CD4-positive, alpha-beta T cell (primary cell): ENCODE measurements around the gene DMAC2. TPM values are rescaled to one million over a fixed set of nuclear protein-coding genes. Genes with fewer than 3 reads are reported as not detected.

Experiments used
- ATAC-seq: fragments of 200-7000 bp; cut with Tn5 transposase; one replicate; pipeline ENCODE4 v1.10.0; 2022; ENCODE audit warnings: mild to moderate bottlenecking; ENCODE audit not compliant: poor library complexity
- CTCF ChIA-PET: fragments of 350-600 bp; sonication (Branson Sonifier 250); formaldehyde crosslinking; loops from one replicate; lab custom pipeline; 2021; ENCODE audit warnings: antibody characterized with exemption, inconsistent platforms; lab: Charles Lee
- POLR2A ChIA-PET: fragments of 350-600 bp; sonication (Branson Sonifier 250); formaldehyde crosslinking; loops from one replicate; lab custom pipeline; 2021; ENCODE audit warnings: antibody characterized with exemption, inconsistent platforms; lab: Charles Lee
- DNase-seq, 14 experiments: peaks; one replicate each; pipeline ENCODE4 v3.0.0-alpha.2; 2013 to 2020; ENCODE audit warnings: mixed read lengths in 2 of 14
- H3K27ac ChIP-seq, 2 donors: one replicate each; pipeline versions ENCODE4 v1.5.1 to v1.7.0; 2013; ENCODE audit warnings: low read length in 2 of 2, low read depth in 1 of 2, mild to moderate bottlenecking in 1 of 2
- H3K27me3 ChIP-seq, 2 experiments: 1 replicate in 1 of 2; 2 replicates in 1 of 2; pipeline versions ENCODE4 v1.6.1 to v1.7.0; 2013; ENCODE audit warnings: low read length in 2 of 2, control low read depth in 1 of 2, mild to moderate bottlenecking in 1 of 2, moderate library complexity in 1 of 2; ENCODE audit not compliant: insufficient read depth in 2 of 2, control insufficient read depth in 1 of 2
- H3K36me3 ChIP-seq: one replicate; pipeline ENCODE4 v1.6.1; 2013; ENCODE audit warnings: low read length, control low read depth; ENCODE audit not compliant: insufficient read depth
- H3K4me1 ChIP-seq: one replicate; pipeline ENCODE4 v1.6.1; 2013; ENCODE audit warnings: low read length, control low read depth; ENCODE audit not compliant: insufficient read depth
- H3K4me3 ChIP-seq: one replicate; pipeline ENCODE4 v1.5.1; 2013; ENCODE audit warnings: mild to moderate bottlenecking, low read length, moderate library complexity
- H3K9me3 ChIP-seq, 2 experiments: 1 replicate in 1 of 2; 2 replicates in 1 of 2; pipeline versions ENCODE4 v1.6.1 to v1.7.0; 2013; ENCODE audit warnings: low read length in 2 of 2, mild to moderate bottlenecking in 2 of 2, control low read depth in 1 of 2, moderate library complexity in 1 of 2; ENCODE audit not compliant: control insufficient read depth in 1 of 2, insufficient read depth in 1 of 2
- H3K27ac Mint-ChIP-seq: one replicate; pipeline ENCODE4 v1.8.0; 2020; ENCODE audit warnings: mixed read lengths
- H3K27me3 Mint-ChIP-seq: one replicate; pipeline ENCODE4 v1.8.0; 2021; ENCODE audit warnings: mixed read lengths
- H3K36me3 Mint-ChIP-seq: one replicate; pipeline ENCODE4 v1.8.0; 2021; ENCODE audit warnings: low read depth, mixed read lengths
- H3K4me1 Mint-ChIP-seq: one replicate; pipeline ENCODE4 v1.8.0; 2021; ENCODE audit warnings: low read depth, mixed read lengths
- H3K4me3 Mint-ChIP-seq: one replicate; pipeline ENCODE4 v1.8.0; 2020; ENCODE audit warnings: mild to moderate bottlenecking, mixed read lengths
- H3K9me3 Mint-ChIP-seq: one replicate; pipeline ENCODE4 v1.8.0; 2020; ENCODE audit warnings: mixed read lengths
- CTCF ChIP-seq: fragments of 200-600 bp; IDR thresholded peaks from one replicate; pipeline ENCODE4 v1.8.0; 2022; ENCODE audit warnings: antibody characterized with exemption, mild to moderate bottlenecking
- intact Hi-C, 2 experiments: fragments of 100-400 bp; cut with DNase I in 1 of 2; cut with micrococcal nuclease in 1 of 2; formaldehyde crosslinking; loops; one replicate each; pipeline versions ENCODE4 v1.15.1 to v1.9.0; 2023 to 2025; cut with DNase I, micrococcal nuclease
- total RNA-seq, 174 experiments: library from RNA in 2 of 174; stranded (reverse) in 2 of 174; gene quantifications; one replicate each; pipeline ENCODE4 v1.2.3 and lab custom pipeline; 2021 to 2026

Gene DMAC2
- total RNA-seq, 2 experiments from 2014 or later: 21.6 to 25.7 TPM

GRCh38 chr19:41434450-41434849, 5.3 kb downstream of the DMAC2 start:
- no peak for TF ChIP-seq CTCF
- CTCF ChIA-PET: interaction anchor here (0.6 kb wide), 1 partner anchor 103 kb away, joined by 3 read pairs; no protein-coding TSS in a partner anchor
- intact Hi-C loops: loop anchor here in 1 of 2 experiments (10.0 kb wide), 1 partner anchor 1090 kb away; the partner anchor contains the start of genes C19orf47 and PLD3
- Mint-ChIP-seq H3K36me3 (peaks cover 42% of the 10 kb centered on the region), H3K27me3 (no peaks in the 10 kb centered on the region), H3K4me3 (peak overlapping the region; percentile 47), H3K9me3 (no peaks in the 10 kb centered on the region), H3K4me1 (peaks cover 7% of the 10 kb centered on the region), H3K27ac (no peak overlapping the region)
- peaks cover 18% of the 10 kb centered on the region for H3K4me1 ChIP-seq
- POLR2A ChIA-PET: no interaction called here
- ATAC-seq: no peak
- no peak overlapping the region for H3K4me3 ChIP-seq
- peaks cover 39% of the 10 kb centered on the region for H3K36me3 ChIP-seq
- H3K27me3 ChIP-seq: no peaks in the 10 kb centered on the region
- no peaks in the 10 kb centered on the region for H3K9me3 ChIP-seq
- H3K27ac ChIP-seq: no peak overlapping the region
- no peak for DNase-seq

- peaks cover 46% of the 10 kb centered on the region for H3K36me3 Mint-ChIP-seq
- intact Hi-C loops: loop anchor here in 1 of 2 experiments (10.0 kb wide), 1 partner anchor 1088 kb away; the partner anchor contains the start of genes C19orf47 and PLD3
- POLR2A ChIA-PET: no interaction called here
Measured at GRCh38 chr19:41433171-41433570, 6.5 kb downstream of the DMAC2 start.

More at GRCh38 chr19:41433171-41433570, 6.5 kb downstream of the DMAC2 start:
- Mint-ChIP-seq H3K27me3 (no peaks in the 10 kb centered on the region), H3K9me3 (no peaks in the 10 kb centered on the region), H3K4me3 (no peak overlapping the region), H3K27ac (no peak overlapping the region), H3K4me1 (peaks cover 18% of the 10 kb centered on the region)
- ATAC-seq: no peak
- CTCF ChIA-PET: no interaction called here
- H3K9me3 ChIP-seq: no peaks in the 10 kb centered on the region
- no peaks in the 10 kb centered on the region for H3K27me3 ChIP-seq
- H3K4me3 ChIP-seq: no peak overlapping the region
- peaks cover 21% of the 10 kb centered on the region for H3K4me1 ChIP-seq
- no peak for TF ChIP-seq CTCF
- no peak overlapping the region for H3K27ac ChIP-seq
- DNase-seq: no peak
- H3K36me3 ChIP-seq: peaks cover 44% of the 10 kb centered on the region
